ENCODE results near the gene PPP6R1.

The PPP6R1 gene

GRCh38 chr19:55279340-55279739 is 20.5 kb upstream of the PPP6R1 start:
- DNase-seq: no peak
- TF ChIP-seq CTCF (IDR thresholded peaks at IDR 0.05): no peak
- intact Hi-C loops (cut with DNase I; ENCODE audit: low total_unique reads): no loop called here
- H3K4me3 ChIP-seq: peak overlapping the region; percentile 64 to 82
- H3K4me1 ChIP-seq: peaks cover 4 to 19% (median 13%) of the 10 kb centered on the region in 4 donors
- H3K9me3 ChIP-seq: no peaks in the 10 kb centered on the region
- H3K27ac ChIP-seq: peak overlapping the region; percentile 71
- peaks cover 0 to 18% of the 10 kb centered on the region in 2 donors for H3K27me3 ChIP-seq
- H3K36me3 ChIP-seq: peaks cover 1 to 35% (median 17%) of the 10 kb centered on the region in 3 donors

DNA sequence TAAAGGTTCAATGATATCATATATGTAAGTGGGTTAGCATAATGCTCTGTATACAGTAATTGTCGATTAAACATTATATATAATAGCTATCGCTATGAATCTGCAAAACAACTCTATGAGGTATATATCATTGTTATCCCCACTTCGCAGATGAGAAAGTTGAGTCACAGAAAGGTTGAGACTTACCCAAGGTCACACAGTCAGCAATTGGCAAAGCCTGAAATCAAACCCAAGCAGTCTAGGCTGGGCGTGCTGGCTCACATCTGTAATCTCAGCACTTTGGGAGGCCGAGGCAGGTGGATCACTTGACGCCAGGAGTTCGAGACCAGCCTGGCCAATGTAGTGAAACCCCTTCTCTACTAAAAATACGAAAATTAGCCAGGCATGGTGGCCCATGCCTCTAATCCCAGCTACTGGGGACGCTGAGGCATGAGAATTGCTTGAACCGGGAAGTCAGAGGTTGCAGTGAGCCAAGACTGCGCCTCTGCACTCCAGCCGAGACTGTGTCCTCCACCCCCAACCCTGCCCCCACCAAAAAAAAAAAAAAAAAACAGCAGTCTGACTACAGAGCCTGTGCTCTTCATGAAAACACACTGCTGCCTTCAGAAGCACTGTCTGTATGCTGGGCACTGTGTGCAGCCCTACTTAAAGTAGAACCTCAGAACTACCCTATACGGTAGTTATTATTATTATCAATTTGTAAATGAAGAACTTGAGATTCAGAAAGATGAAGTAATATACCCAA is 19.7 kb upstream of the PPP6R1 start:
- Histone ChIP-seq H3K36me3 (peaks cover 9 to 43% (median 23%) of the 10 kb centered on the region in 3 donors), H3K4me1 (peaks cover 4 to 12% (median 9%) of the 10 kb centered on the region in 4 donors), H3K9me3 (no peaks in the 10 kb centered on the region), H3K4me3 (no peak overlapping the region), H3K27ac (no peak overlapping the region), H3K27me3 (peaks cover 0 to 11% of the 10 kb centered on the region in 2 donors)
- TF ChIP-seq CTCF (IDR thresholded peaks at IDR 0.05): no peak
- DNase-seq: no peak
- intact Hi-C loops (cut with DNase I; ENCODE audit: low total_unique reads): no loop called here

DNA sequence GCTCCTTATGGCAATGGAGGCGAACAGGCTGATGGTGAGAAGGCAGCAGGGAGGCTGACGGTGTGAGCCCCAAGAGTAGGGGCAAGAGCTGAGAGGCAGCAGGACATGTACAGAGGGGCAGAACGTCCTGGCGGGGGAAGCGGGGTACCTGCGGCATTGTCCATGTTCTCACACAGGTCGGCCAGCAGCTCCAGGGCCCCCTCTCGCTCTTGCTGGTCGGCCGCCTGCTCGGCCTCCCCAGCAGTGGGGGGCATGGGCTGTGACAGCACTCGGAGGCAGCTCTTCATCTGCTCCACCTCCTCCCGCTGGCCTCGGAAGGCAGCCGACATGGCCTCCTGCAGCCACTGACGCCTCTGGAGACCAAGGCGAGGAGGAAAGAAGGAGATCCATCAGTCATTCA is 18.7 kb upstream of the PPP6R1 start:
- peaks cover 0 to 2% of the 10 kb centered on the region in 2 donors for H3K27me3 ChIP-seq
- H3K27ac ChIP-seq: no peak overlapping the region
- no peak for DNase-seq
- TF ChIP-seq CTCF (IDR thresholded peaks at IDR 0.05): no peak
- H3K36me3 ChIP-seq: peaks cover 13 to 53% (median 34%) of the 10 kb centered on the region in 3 donors
- no peak overlapping the region for H3K4me3 ChIP-seq
- intact Hi-C loops (cut with DNase I; ENCODE audit: low total_unique reads): no loop called here
- H3K4me1 ChIP-seq: peaks cover 4 to 10% (median 9%) of the 10 kb centered on the region in 4 donors
- no peaks in the 10 kb centered on the region for H3K9me3 ChIP-seq

DNA sequence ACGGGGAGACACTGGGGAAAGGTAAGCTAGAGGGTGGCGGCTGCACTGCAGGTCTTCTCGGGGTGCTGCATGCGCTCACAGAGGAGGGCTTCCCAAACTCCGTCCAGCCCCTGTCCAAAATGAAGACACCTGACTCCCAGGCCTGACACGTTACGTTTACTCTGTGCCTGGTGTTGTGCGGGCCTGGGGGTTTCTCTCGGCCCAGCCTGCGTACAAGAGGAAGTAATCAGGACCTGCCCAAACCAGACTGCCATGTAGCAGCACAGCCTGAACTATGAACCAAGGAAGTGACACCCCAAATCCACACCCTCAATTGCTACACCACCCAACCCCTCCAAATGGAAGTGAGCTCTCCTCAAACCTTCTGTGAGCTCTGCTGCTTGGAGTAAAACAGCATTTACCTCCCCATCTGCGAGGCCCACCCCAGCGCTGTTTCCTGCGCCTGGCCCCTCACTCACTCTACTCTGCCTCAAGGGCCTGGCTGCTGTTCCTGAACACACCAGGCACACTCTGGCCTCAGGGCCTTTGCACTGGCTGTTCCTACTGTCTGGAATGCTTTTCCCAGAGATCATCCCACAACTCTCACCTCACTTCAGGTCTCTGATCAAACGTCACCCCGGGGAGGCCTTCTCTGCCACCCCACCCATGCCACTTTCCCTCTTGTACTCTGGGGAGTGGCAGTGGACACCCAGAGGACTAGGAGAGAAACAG is 18.1 kb upstream of the PPP6R1 start:
- H3K4me3 ChIP-seq: no peak overlapping the region
- no peak for DNase-seq
- no peaks in the 10 kb centered on the region for H3K27me3 ChIP-seq
- H3K9me3 ChIP-seq: no peaks in the 10 kb centered on the region
- TF ChIP-seq CTCF (IDR thresholded peaks at IDR 0.05): no peak
- intact Hi-C loops (cut with DNase I; ENCODE audit: low total_unique reads): no loop called here
- no peak overlapping the region for H3K27ac ChIP-seq
- H3K4me1 ChIP-seq: peaks cover 4 to 10% (median 9%) of the 10 kb centered on the region in 4 donors
- H3K36me3 ChIP-seq: peaks cover 13 to 60% (median 38%) of the 10 kb centered on the region in 3 donors

DNA sequence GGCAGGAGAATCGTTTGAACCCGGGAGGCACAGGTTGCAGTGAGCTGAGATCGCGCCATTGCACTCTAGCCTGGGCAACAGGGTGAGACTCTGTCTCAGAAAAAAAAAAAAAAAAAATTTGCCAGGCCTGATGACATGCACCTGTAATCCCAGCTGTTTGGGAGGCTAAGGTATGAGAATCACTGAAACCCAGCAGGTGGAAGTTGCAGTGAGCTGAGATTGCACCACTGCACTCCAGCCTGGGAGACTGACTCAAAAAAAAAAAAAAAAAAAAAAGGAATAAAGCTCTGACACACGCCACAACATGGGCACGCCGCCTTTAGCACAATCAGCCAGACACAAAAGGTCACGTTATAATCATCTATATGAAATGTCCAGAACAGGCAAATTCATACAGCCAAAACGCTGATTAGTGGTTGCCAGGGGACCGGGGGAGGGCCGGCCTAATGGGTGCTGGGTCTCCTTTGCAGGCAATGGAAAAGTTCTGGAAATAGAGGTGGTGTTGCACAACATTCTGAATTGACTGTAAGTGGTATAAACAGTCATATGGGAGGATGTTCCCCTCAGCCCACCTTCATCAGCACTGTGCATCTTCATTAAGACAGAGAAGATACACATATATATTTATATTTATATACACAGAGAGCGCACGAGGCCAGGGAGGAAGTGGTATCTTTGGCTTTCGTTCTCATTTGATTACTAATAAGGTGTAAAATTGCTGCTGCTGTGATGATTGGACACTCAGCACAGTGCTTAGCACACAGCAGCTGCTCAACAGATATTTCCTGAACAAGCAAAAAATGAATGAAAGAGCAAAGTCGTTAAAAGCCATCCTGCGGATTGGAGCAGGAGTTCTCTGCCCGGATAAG is 17.3 kb upstream of the PPP6R1 start:
- Histone ChIP-seq H3K4me3 (no peak overlapping the region), H3K36me3 (peaks cover 13 to 67% (median 46%) of the 10 kb centered on the region in 3 donors), H3K4me1 (peaks cover 4 to 10% (median 9%) of the 10 kb centered on the region in 4 donors), H3K9me3 (no peaks in the 10 kb centered on the region), H3K27me3 (no peaks in the 10 kb centered on the region), H3K27ac (no peak overlapping the region)
- no peak for DNase-seq
- TF ChIP-seq CTCF (IDR thresholded peaks at IDR 0.05): no peak
- intact Hi-C loops (cut with DNase I; ENCODE audit: low total_unique reads): no loop called here

Data from tibial artery (tissue), 4 donors.